Ishikawa (cell line): ENCODE measurements around the gene CALML6.

Source experiments
- CEBPB ChIP-seq: IDR thresholded peaks from 2 replicates; pipeline ENCODE4 v1.6.1; 2012
- CREB1 ChIP-seq: IDR thresholded peaks from 2 replicates; pipeline ENCODE4 v1.6.1; 2012; ENCODE audit warnings: low read depth
- EGR1 ChIP-seq: IDR thresholded peaks from 2 replicates; pipeline ENCODE4 v1.6.1; 2012
- EP300 ChIP-seq: IDR thresholded peaks from 2 replicates; pipeline ENCODE4 v1.6.1; 2012; ENCODE audit warnings: borderline replicate concordance
- FOXM1 ChIP-seq: IDR thresholded peaks from 2 replicates; pipeline ENCODE4 v1.6.1; 2012; ENCODE audit warnings: low read depth, borderline replicate concordance
- MAX ChIP-seq: IDR thresholded peaks from 2 replicates; pipeline ENCODE4 v1.6.1; 2012
- NFIC ChIP-seq: IDR thresholded peaks from 2 replicates; pipeline ENCODE4 v1.6.1; 2012
- RAD21 ChIP-seq: IDR thresholded peaks from 2 replicates; pipeline ENCODE4 v1.6.1; 2012; ENCODE audit warnings: low read depth
- TAF1 ChIP-seq: IDR thresholded peaks from 2 replicates; pipeline ENCODE4 v1.6.1; 2012; ENCODE audit warnings: low read depth, mild to moderate bottlenecking
- TCF12 ChIP-seq: IDR thresholded peaks from 2 replicates; pipeline ENCODE4 v1.6.1; 2012; ENCODE audit warnings: low read depth
- TEAD4 ChIP-seq: IDR thresholded peaks from 2 replicates; pipeline ENCODE4 v1.6.1; 2012
- YY1 ChIP-seq: IDR thresholded peaks from 2 replicates; pipeline ENCODE4 v1.6.1; 2012; ENCODE audit warnings: low read depth
- ZBTB7A ChIP-seq: IDR thresholded peaks from 2 replicates; pipeline ENCODE4 v1.6.1; 2012; ENCODE audit warnings: low read depth
- TF ChIP-seq, protein P1 (sequence below): IDR thresholded peaks from 2 replicates; pipeline ENCODE4 v1.6.1; 2012; ENCODE audit warnings: low read depth, mild to moderate bottlenecking
- TF ChIP-seq, protein P2 (sequence below): IDR thresholded peaks from 2 replicates; pipeline ENCODE4 v1.6.1; 2012

CALML6 gene

GRCh38 chr1:1915911-1916840, 1.1 kb downstream of the CALML6 start:
- TF ChIP-seq, protein P1, sequence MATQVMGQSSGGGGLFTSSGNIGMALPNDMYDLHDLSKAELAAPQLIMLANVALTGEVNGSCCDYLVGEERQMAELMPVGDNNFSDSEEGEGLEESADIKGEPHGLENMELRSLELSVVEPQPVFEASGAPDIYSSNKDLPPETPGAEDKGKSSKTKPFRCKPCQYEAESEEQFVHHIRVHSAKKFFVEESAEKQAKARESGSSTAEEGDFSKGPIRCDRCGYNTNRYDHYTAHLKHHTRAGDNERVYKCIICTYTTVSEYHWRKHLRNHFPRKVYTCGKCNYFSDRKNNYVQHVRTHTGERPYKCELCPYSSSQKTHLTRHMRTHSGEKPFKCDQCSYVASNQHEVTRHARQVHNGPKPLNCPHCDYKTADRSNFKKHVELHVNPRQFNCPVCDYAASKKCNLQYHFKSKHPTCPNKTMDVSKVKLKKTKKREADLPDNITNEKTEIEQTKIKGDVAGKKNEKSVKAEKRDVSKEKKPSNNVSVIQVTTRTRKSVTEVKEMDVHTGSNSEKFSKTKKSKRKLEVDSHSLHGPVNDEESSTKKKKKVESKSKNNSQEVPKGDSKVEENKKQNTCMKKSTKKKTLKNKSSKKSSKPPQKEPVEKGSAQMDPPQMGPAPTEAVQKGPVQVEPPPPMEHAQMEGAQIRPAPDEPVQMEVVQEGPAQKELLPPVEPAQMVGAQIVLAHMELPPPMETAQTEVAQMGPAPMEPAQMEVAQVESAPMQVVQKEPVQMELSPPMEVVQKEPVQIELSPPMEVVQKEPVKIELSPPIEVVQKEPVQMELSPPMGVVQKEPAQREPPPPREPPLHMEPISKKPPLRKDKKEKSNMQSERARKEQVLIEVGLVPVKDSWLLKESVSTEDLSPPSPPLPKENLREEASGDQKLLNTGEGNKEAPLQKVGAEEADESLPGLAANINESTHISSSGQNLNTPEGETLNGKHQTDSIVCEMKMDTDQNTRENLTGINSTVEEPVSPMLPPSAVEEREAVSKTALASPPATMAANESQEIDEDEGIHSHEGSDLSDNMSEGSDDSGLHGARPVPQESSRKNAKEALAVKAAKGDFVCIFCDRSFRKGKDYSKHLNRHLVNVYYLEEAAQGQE: no peak
- TF ChIP-seq CEBPB: no peak

GRCh38 chr1:1916851-1917251, 1.8 kb downstream of the CALML6 start:
- no peak for TF ChIP-seq RAD21
- no peak for TF ChIP-seq TCF12

GRCh38 chr1:1917304-1917976, 2.4 kb downstream of the CALML6 start:
- TF ChIP-seq YY1: no peak
- TF ChIP-seq CREB1: no peak
- TF ChIP-seq, protein P2, sequence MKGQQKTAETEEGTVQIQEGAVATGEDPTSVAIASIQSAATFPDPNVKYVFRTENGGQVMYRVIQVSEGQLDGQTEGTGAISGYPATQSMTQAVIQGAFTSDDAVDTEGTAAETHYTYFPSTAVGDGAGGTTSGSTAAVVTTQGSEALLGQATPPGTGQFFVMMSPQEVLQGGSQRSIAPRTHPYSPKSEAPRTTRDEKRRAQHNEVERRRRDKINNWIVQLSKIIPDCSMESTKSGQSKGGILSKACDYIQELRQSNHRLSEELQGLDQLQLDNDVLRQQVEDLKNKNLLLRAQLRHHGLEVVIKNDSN: no peak
- TF ChIP-seq EGR1: no peak
- TF ChIP-seq ZBTB7A: no peak
- TF ChIP-seq CEBPB: no peak
- TF ChIP-seq NFIC: no peak
- TF ChIP-seq RAD21: no peak
- TF ChIP-seq, protein P1: no peak
- TF ChIP-seq TAF1: no peak
- TF ChIP-seq TCF12: no peak
- TF ChIP-seq MAX: no peak
- no peak for TF ChIP-seq FOXM1
- no peak for TF ChIP-seq EP300
- TF ChIP-seq TEAD4: no peak

GRCh38 chr1:1917995-1918900, 3.2 kb downstream of the CALML6 start:
- TF ChIP-seq, protein P2: peak; percentile 62; the same call in 1 of the 2 replicates
- no peak for TF ChIP-seq EGR1

DNA sequence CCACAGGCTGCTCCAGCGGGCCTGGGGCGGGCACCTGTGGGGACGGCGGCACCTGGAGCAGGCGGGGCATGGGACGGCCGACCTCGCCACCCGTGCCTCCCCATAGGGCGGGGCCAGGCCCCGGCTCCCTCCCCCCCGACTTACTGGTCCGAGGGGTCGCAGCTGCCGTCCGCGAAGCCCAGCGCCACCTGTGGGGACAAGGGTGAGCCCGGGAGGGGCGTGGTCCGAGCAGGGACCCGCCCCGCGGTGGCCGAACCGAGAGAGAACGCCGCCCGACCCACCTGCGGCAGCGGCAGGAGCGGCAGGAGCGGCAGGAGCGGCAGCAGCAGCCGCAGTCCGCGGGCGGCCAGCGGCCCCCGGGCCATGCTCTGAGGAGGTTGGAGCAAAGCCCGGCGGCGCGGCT, 3.8 kb downstream of the CALML6 start, which contains the start of gene TMEM52:
TSS of gene TMEM52 (minus strand) at position 379 of the 403 bp plus-strand sequence. CDS start at position 365, 14 bp downstream.
- TF ChIP-seq CEBPB (no peak), RAD21 (no peak), ZBTB7A (peak; percentile 90), TCF12 (no peak), NFIC (no peak), CREB1 (no peak), TAF1 (peak; percentile 34; the same call in 1 of the 2 replicates), EP300 (no peak), EGR1 (no peak), MAX (peak; percentile 95), YY1 (no peak)
- TF ChIP-seq, protein P2: no peak; the same call in 1 of the 2 replicates
